Upper lobe of left lung (tissue), 6 donors: ENCODE measurements around the gene CPM. TPM values are rescaled to one million over a fixed set of nuclear protein-coding genes. Genes with fewer than 3 reads are reported as not detected.

Experiments
- ATAC-seq, 2 donors: fragments of 200-7000 bp; cut with Tn5 transposase; one replicate each; pipeline ENCODE4 v1.9.1; 2022; ENCODE audit warnings: mild to moderate bottlenecking in 2 of 2, moderate library complexity in 2 of 2; ENCODE audit not compliant: low FRiP score in 2 of 2
- DNase-seq, 2 donors: peaks; one replicate each; pipeline ENCODE4 v3.0.0-alpha.2; 2019 to 2020
- H3K27ac ChIP-seq, 4 donors: fragments of 200-600 bp; sonication (generic); one replicate each; pipeline ENCODE4 v1.5.1; 2016 to 2019
- H3K27me3 ChIP-seq, 4 donors: fragments of 200-600 bp; sonication (generic); one replicate each; pipeline ENCODE4 v1.5.1; 2017 to 2019
- H3K36me3 ChIP-seq, 4 donors: fragments of 200-600 bp; sonication (generic); one replicate each; pipeline ENCODE4 v1.5.1; 2016 to 2019
- H3K4me1 ChIP-seq, 4 donors: fragments of 200-600 bp; sonication (generic); one replicate each; pipeline ENCODE4 v1.5.1; 2018 to 2019
- H3K4me3 ChIP-seq, 4 donors: fragments of 200-600 bp; sonication (generic); one replicate each; pipeline ENCODE4 v1.5.1; 2017 to 2019; ENCODE audit warnings: mild to moderate bottlenecking in 2 of 4, moderate library complexity in 1 of 4
- H3K9me3 ChIP-seq, 4 donors: fragments of 200-600 bp; sonication (generic); one replicate each; pipeline ENCODE4 v1.5.1; 2018 to 2019
- CTCF ChIP-seq, 6 experiments: fragments of 450-650 bp in 4 of 6; fragments of 200-600 bp in 2 of 6; sonication (generic) in 2 of 6; IDR thresholded peaks; one replicate each; pipeline ENCODE4 v1.5.1; 2016 to 2019; ENCODE audit warnings: antibody characterized with exemption in 6 of 6
- EP300 ChIP-seq, 4 donors: sonication (generic); formaldehyde crosslinking; IDR thresholded peaks; one replicate each; pipeline ENCODE4 v1.5.1; 2017; ENCODE audit warnings: antibody characterized with exemption in 4 of 4, control low read depth in 2 of 4
- POLR2A ChIP-seq, 4 donors: fragments of 450-650 bp; IDR thresholded peaks; one replicate each; pipeline ENCODE4 v1.5.1; 2016 to 2017; ENCODE audit warnings: antibody characterized with exemption in 4 of 4, mild to moderate bottlenecking in 2 of 4
- POLR2AphosphoS5 ChIP-seq, 2 donors: sonication (generic); formaldehyde crosslinking; IDR thresholded peaks; one replicate each; pipeline ENCODE4 v1.5.1; 2017; ENCODE audit warnings: antibody characterized with exemption in 2 of 2
- WGBS, 2 donors: methylation state at CpG; one replicate each; pipeline ENCODE4 v1.1.5; 2017 to 2018; 5-methylcytosine and 5-hydroxymethylcytosine counted together
- total RNA-seq, 6 donors: library from RNA; depleted of rRNA in 4 of 6; stranded (reverse); fragments of >200 nt in 4 of 6; gene quantifications; one replicate each; pipeline versions ENCODE4 v1.1.0 to v1.2.1, GENCODE V29; 2016 to 2021
- donor health status: DM: no; HTN: no; CAD: no; lungs with moderate emphysema.
- donor health status: DM: no; HTN: yes; CAD: no; lungs with severe emphysema.

CPM gene
- total RNA-seq, 6 donors from 2014 or later = 143 to 393 (median 303) TPM

- Histone ChIP-seq H3K4me1 (peaks cover 0 to 4% (median 0%) of the 10 kb centered on the region in 4 donors), H3K36me3 (peaks cover 34 to 62% (median 48%) of the 10 kb centered on the region in 4 donors), H3K4me3 (no peak overlapping the region), H3K27me3 (no peaks in the 10 kb centered on the region), H3K27ac (no peak overlapping the region), H3K9me3 (no peaks in the 10 kb centered on the region)
- WGBS, 2 donors = 84 to 88% methylated on average over 10 of the region's 10 CpGs
- TF ChIP-seq CTCF (IDR thresholded peaks at IDR 0.05) (no peak), POLR2A (IDR thresholded peaks at IDR 0.05) (no peak), POLR2AphosphoS5 (IDR thresholded peaks at IDR 0.05) (no peak), EP300 (IDR thresholded peaks at IDR 0.05) (no peak)
- ATAC-seq (no peak), DNase-seq (no peak)
Observed at GRCh38 chr12:68868043-68868790, 64.8 kb downstream of the CPM start.

- peak in 1 of 2 donors; percentile 18 for DNase-seq
- 91 to 93% methylated on average over 4 to 5 of the region's 5 CpGs for WGBS, 2 donors
- peaks cover 34 to 62% (median 48%) of the 10 kb centered on the region in 4 donors for H3K36me3 ChIP-seq
- H3K27ac ChIP-seq = no peak overlapping the region
- no peak for ATAC-seq
- no peaks in the 10 kb centered on the region for H3K9me3 ChIP-seq
- no peaks in the 10 kb centered on the region for H3K27me3 ChIP-seq
- peaks cover 0 to 4% (median 0%) of the 10 kb centered on the region in 4 donors for H3K4me1 ChIP-seq
- no peak overlapping the region for H3K4me3 ChIP-seq
- TF ChIP-seq EP300 (IDR thresholded peaks at IDR 0.05) (no peak), POLR2AphosphoS5 (IDR thresholded peaks at IDR 0.05) (no peak), CTCF (IDR thresholded peaks at IDR 0.05) (no peak), POLR2A (IDR thresholded peaks at IDR 0.05) (no peak)
Observed at GRCh38 chr12:68867606-68868005, 65.4 kb downstream of the CPM start.

- 57 to 59% methylated on average over 6 of the region's 6 CpGs for WGBS, 2 donors
- Histone ChIP-seq H3K27ac (no peak overlapping the region), H3K27me3 (no peaks in the 10 kb centered on the region), H3K4me1 (peaks cover 0 to 4% (median 0%) of the 10 kb centered on the region in 4 donors), H3K4me3 (no peak overlapping the region), H3K9me3 (no peaks in the 10 kb centered on the region), H3K36me3 (peaks cover 34 to 62% (median 48%) of the 10 kb centered on the region in 4 donors)
- TF ChIP-seq POLR2A (IDR thresholded peaks at IDR 0.05) (no peak), EP300 (IDR thresholded peaks at IDR 0.05) (no peak), POLR2AphosphoS5 (IDR thresholded peaks at IDR 0.05) (no peak), CTCF (IDR thresholded peaks at IDR 0.05) (no peak)
- no peak for DNase-seq
- no peak for ATAC-seq
Observed at GRCh38 chr12:68866950-68867349, 66.0 kb downstream of the CPM start.

GRCh38 chr12:68865399-68866164 lies 67.4 kb downstream of the CPM start:
- Histone ChIP-seq H3K27me3 (no peaks in the 10 kb centered on the region), H3K4me3 (no peak overlapping the region), H3K4me1 (peaks cover 0 to 4% (median 0%) of the 10 kb centered on the region in 4 donors), H3K27ac (no peak overlapping the region), H3K36me3 (peaks cover 31 to 49% (median 35%) of the 10 kb centered on the region in 4 donors), H3K9me3 (no peaks in the 10 kb centered on the region)
- TF ChIP-seq POLR2AphosphoS5 (IDR thresholded peaks at IDR 0.05) (no peak), CTCF (IDR thresholded peaks at IDR 0.05) (no peak), POLR2A (IDR thresholded peaks at IDR 0.05) (no peak), EP300 (IDR thresholded peaks at IDR 0.05) (no peak)
- DNase-seq = no peak
- WGBS, 2 donors = 87 to 96% methylated on average over 6 to 9 of the region's 9 CpGs
- no peak for ATAC-seq
